HG02642 (cell line): ENCODE data around the gene MAOB.

Experiments used
- ATAC-seq: cut with Tn5 transposase; IDR thresholded peaks from one replicate; pipeline ENCODE4 v1.9.1; 2021; ENCODE audit warnings: mild to moderate bottlenecking; ENCODE audit not compliant: unreplicated experiment, poor library complexity

The MAOB gene

DNA sequence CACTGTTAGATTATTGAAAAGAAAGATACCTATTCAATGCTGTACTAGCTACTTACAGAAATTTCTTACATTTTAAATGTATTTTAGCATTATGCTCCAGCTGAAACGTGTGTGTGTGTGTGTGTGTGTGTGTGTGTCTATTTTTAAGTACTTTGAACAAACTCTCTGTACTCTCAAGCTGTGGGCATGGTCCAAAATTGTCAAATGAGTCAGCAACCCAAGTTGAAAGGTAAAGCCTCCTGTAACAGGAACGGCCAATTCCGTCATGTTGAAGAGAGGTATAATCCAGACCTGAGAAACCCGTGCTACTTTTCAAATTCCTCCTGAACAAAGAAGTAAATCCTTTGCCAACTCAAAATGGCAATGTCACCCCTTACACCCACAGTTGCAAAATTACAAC lies 20.5 kb downstream of the MAOB start:
- no peak for ATAC-seq

GRCh38 chrX:43860646-43861370 lies 21.4 kb downstream of the MAOB start:
- no peak for ATAC-seq

DNA sequence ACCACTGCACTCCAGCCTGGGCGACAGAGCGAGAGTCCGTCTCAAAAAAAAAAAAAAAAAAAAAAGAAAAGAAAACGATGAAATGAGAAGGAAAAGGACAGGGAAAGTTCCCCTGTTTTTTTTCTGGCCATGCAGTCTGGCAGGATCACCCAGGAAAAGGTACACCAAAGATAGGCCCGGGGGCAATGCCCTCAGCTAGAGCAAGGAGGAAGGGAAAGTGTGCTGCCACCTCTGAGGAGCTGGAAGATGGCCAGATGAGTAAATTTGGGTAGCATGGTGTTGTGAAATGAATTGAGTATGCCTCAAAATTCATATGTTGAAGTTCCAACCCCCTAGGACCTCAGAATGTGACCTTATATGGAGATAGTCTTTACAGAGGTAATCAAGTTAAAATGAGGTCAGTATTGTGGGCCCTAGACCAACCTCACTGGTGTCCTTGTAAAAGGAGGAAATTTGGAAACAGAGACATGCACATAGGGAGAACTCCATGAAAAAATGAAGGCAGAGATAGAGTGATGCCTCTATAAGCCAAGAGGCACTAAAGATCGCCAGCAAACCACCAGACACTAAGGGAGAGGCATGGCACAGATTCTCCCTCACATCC lies 28.9 kb downstream of the MAOB start:
- ATAC-seq = no peak

- no peak for ATAC-seq
Measured at GRCh38 chrX:43850629-43851028, 31.6 kb downstream of the MAOB start.

DNA sequence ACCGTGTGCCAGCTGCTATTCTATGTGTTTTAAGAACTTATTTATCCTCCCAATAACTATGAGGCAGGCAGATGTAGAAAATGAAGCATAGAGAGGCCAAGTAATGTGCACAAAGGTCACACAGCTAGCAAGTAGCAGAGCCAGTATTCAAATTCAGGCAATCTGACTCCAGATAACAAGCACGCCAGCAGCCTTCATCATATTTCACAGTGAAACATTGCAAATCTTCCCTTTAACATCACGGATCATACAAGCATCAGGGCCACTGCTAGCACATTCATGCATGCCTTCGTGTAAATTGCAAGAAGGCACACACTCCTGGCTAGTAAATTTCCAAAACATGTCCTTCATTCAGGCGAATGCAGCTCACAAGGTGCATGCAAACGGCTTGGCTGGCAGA lies 33.1 kb downstream of the MAOB start:
- no peak for ATAC-seq

DNA sequence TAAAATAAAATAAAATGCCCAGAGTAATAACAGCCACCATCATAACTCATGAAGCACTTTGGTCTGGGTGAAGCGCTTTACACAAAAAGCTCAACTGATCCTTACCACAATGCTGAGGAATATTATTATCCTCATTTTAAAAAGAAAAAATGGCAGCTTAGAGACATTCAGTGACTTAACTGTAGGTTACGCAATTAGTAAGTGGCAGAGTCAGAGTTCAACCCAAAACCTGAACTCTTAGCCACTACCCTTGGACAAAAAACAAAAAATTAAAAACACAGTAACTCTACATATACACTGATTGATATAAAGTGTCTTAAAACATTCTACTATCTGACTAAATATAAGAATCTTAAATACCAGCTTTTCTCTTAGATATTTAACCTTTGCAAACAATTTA lies 34.9 kb downstream of the MAOB start:
- ATAC-seq = no peak

GRCh38 chrX:43846558-43846957 lies 35.7 kb downstream of the MAOB start:
- no peak for ATAC-seq

GRCh38 chrX:43845776-43846175 lies 36.5 kb downstream of the MAOB start:
- no peak for ATAC-seq

DNA sequence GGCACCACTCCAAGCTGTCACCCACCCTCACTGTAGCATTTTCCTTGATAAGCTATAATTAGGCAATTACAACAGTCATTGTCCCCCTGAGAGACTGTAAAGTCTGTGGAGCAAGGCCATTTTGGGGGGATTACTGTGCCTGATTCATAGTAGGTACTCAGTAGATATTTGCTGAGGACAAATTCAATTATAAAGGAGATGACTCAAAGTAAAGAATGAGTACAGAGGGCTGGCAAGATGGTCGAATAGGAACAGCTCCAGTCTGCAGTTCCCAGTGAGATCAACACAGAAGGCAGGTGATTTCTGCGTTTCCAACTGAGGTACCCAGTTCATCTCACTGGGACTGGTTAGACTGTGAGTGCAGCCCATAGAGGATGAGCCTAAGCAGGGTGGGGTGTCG lies 42.0 kb downstream of the MAOB start:
- ATAC-seq = no peak

DNA sequence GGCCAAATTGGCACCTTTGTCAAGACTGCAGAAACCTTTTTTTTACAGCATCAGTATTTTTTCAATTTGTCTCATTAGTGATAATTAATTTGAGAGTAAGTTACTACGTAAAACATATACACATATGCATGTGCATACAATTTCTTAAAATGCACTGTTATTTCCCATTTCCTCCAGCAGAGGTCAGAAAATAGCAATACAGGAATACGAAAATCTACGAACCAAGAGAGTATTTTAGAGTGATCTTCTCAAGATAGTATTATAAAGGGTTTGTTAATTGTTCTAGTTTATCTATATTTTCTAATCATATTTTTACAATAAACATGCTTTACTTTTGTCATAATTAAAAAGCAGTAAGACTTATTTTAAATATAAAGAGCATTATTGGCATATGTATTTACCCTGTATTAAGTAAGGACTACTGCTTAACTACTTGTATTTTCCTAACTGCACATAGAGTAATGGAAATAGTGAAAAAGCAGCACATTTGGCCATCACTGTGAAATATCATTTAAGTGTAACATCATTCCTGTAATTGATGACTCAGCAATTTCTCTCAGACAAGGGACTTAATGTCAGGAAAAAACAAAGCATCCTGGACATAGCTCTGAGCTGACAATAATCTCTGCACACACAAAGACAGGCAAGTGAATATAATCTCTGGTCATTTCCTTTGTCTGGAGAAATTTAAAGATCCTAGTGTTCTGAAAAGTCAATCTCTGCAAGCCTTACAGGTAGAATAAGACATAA lies 45.6 kb downstream of the MAOB start:
- no peak for ATAC-seq

GRCh38 chrX:43835559-43835958 lies 46.7 kb downstream of the MAOB start:
- ATAC-seq = no peak

GRCh38 chrX:43827791-43828190 lies 54.5 kb downstream of the MAOB start:
- no peak for ATAC-seq

- no peak for ATAC-seq
Measured at GRCh38 chrX:43822014-43822413, 60.2 kb downstream of the MAOB start.

DNA sequence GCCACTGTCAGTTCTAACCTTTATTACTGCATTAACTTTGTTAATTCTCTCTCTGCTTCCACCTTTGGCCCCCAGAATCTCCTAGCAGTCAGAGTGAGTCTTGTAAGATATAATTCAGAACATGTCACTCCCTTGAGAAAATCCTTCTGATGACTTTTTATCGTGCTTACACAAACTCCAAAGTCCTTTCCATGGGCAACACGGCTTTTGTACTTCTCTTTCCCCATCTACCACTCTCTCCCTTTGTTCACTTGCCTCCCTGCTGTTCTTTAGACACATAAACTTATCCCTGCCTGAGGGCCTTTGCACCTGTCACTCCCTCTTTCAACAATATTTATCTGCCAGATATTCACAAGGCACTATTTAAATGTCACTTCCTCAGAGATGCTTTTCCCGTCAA lies 64.8 kb downstream of the MAOB start:
- ATAC-seq = no peak

GRCh38 chrX:43815209-43815608 lies 67.0 kb downstream of the MAOB start:
- ATAC-seq = no peak

- no peak for ATAC-seq
Measured at GRCh38 chrX:43813898-43814297, 68.4 kb downstream of the MAOB start.

GRCh38 chrX:43813319-43813718 lies 68.9 kb downstream of the MAOB start:
- ATAC-seq = no peak

- ATAC-seq = no peak
Measured at GRCh38 chrX:43809463-43809862, 72.8 kb downstream of the MAOB start.

- ATAC-seq = no peak
Measured at GRCh38 chrX:43808231-43808630, 74.0 kb downstream of the MAOB start.

DNA sequence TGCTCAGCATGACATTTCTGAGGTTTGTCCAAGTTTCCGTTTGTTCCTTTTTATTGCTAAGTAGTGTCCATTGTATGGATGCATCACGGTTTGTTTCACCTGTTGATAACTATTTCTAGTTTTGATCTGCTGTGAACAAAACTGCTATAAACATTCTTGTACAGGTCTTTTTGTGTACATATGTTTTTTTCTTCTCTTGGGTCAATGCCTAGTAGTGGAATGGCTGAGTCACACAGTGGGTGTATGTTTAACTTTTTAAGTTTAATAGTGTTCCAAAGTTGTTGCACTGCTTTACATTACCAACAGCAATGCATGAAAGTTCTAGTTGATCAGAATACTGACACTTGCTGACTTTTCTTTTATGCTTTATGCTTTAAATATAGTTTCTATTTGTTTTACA lies 76.7 kb downstream of the MAOB start:
- ATAC-seq = no peak

GRCh38 chrX:43804021-43804420 lies 78.2 kb downstream of the MAOB start:
- ATAC-seq = no peak
